Mucosa of stomach (tissue), 1 donor: ENCODE data around the gene LRRC8B.

Experiments used
- H3K27me3 ChIP-seq: one replicate; pipeline ENCODE4 v1.7.0; 2013; ENCODE audit warnings: mild to moderate bottlenecking, low read length; ENCODE audit not compliant: control insufficient read depth, insufficient read depth
- H3K36me3 ChIP-seq: one replicate; pipeline ENCODE4 v1.7.0; 2013; ENCODE audit warnings: low read length; ENCODE audit not compliant: control insufficient read depth, insufficient read depth
- H3K4me1 ChIP-seq: one replicate; pipeline ENCODE4 v1.7.0; 2013; ENCODE audit warnings: mild to moderate bottlenecking, low read length; ENCODE audit not compliant: control insufficient read depth, insufficient read depth
- H3K4me3 ChIP-seq: one replicate; pipeline ENCODE4 v1.7.0; 2013; ENCODE audit warnings: low read length
- H3K9ac ChIP-seq: one replicate; pipeline ENCODE4 v1.7.0; 2013; ENCODE audit warnings: mild to moderate bottlenecking, low read length, moderate library complexity
- H3K9me3 ChIP-seq: one replicate; pipeline ENCODE4 v1.7.0; 2013; ENCODE audit warnings: mild to moderate bottlenecking, low read length, moderate library complexity; ENCODE audit not compliant: control insufficient read depth
- donor health status: Pancreatic carcinoma.

The LRRC8B gene

GRCh38 chr1:89608319-89608983 lies 83.8 kb downstream of the LRRC8B start:
- Histone ChIP-seq H3K4me3 (no peak overlapping the region), H3K27me3 (no peaks in the 10 kb centered on the region), H3K36me3 (no peaks in the 10 kb centered on the region), H3K9ac (no peak overlapping the region), H3K9me3 (no peaks in the 10 kb centered on the region), H3K4me1 (no peaks in the 10 kb centered on the region)

- H3K36me3 ChIP-seq, result no peaks in the 10 kb centered on the region
- H3K27me3 ChIP-seq, result no peaks in the 10 kb centered on the region
- no peaks in the 10 kb centered on the region for H3K4me1 ChIP-seq
- H3K9ac ChIP-seq, result no peak overlapping the region
- no peaks in the 10 kb centered on the region for H3K9me3 ChIP-seq
- no peak overlapping the region for H3K4me3 ChIP-seq
Observed at GRCh38 chr1:89608984-89609725, 84.5 kb downstream of the LRRC8B start.

- H3K4me3 ChIP-seq, result no peak overlapping the region
- no peak overlapping the region for H3K9ac ChIP-seq
- no peaks in the 10 kb centered on the region for H3K36me3 ChIP-seq
- H3K9me3 ChIP-seq, result no peaks in the 10 kb centered on the region
- no peaks in the 10 kb centered on the region for H3K4me1 ChIP-seq
- H3K27me3 ChIP-seq, result no peaks in the 10 kb centered on the region
Observed at GRCh38 chr1:89609781-89610456, 85.3 kb downstream of the LRRC8B start.

- Histone ChIP-seq H3K9ac (no peak overlapping the region), H3K4me1 (no peaks in the 10 kb centered on the region), H3K27me3 (no peaks in the 10 kb centered on the region), H3K36me3 (no peaks in the 10 kb centered on the region), H3K4me3 (no peak overlapping the region), H3K9me3 (no peaks in the 10 kb centered on the region)
Observed at GRCh38 chr1:89610457-89611011, 85.9 kb downstream of the LRRC8B start.

- Histone ChIP-seq H3K4me1 (no peaks in the 10 kb centered on the region), H3K36me3 (no peaks in the 10 kb centered on the region), H3K4me3 (no peak overlapping the region), H3K9ac (no peak overlapping the region), H3K27me3 (no peaks in the 10 kb centered on the region), H3K9me3 (no peaks in the 10 kb centered on the region)
Observed at GRCh38 chr1:89611721-89612120, 87.1 kb downstream of the LRRC8B start.

- H3K9me3 ChIP-seq, result no peaks in the 10 kb centered on the region
- no peaks in the 10 kb centered on the region for H3K27me3 ChIP-seq
- no peaks in the 10 kb centered on the region for H3K4me1 ChIP-seq
- no peaks in the 10 kb centered on the region for H3K36me3 ChIP-seq
- no peak overlapping the region for H3K9ac ChIP-seq
- no peak overlapping the region for H3K4me3 ChIP-seq
Observed at GRCh38 chr1:89613928-89614327, 89.3 kb downstream of the LRRC8B start.

GRCh38 chr1:89615676-89616598 lies 91.3 kb downstream of the LRRC8B start:
- H3K9me3 ChIP-seq, result no peaks in the 10 kb centered on the region
- H3K27me3 ChIP-seq, result no peaks in the 10 kb centered on the region
- H3K4me3 ChIP-seq, result no peak overlapping the region
- H3K9ac ChIP-seq, result no peak overlapping the region
- H3K4me1 ChIP-seq, result no peaks in the 10 kb centered on the region
- H3K36me3 ChIP-seq, result no peaks in the 10 kb centered on the region

GRCh38 chr1:89616844-89617627 lies 92.4 kb downstream of the LRRC8B start:
- Histone ChIP-seq H3K4me3 (no peak overlapping the region), H3K9ac (no peak overlapping the region), H3K4me1 (no peaks in the 10 kb centered on the region), H3K36me3 (no peaks in the 10 kb centered on the region), H3K27me3 (no peaks in the 10 kb centered on the region), H3K9me3 (no peaks in the 10 kb centered on the region)

GRCh38 chr1:89620664-89621063 lies 96.0 kb downstream of the LRRC8B start:
- Histone ChIP-seq H3K9me3 (no peaks in the 10 kb centered on the region), H3K4me3 (no peak overlapping the region), H3K9ac (no peak overlapping the region), H3K4me1 (no peaks in the 10 kb centered on the region), H3K27me3 (no peaks in the 10 kb centered on the region), H3K36me3 (no peaks in the 10 kb centered on the region)

- H3K4me3 ChIP-seq, result no peak overlapping the region
- H3K36me3 ChIP-seq, result no peaks in the 10 kb centered on the region
- H3K9ac ChIP-seq, result no peak overlapping the region
- no peaks in the 10 kb centered on the region for H3K4me1 ChIP-seq
- no peaks in the 10 kb centered on the region for H3K27me3 ChIP-seq
- H3K9me3 ChIP-seq, result no peaks in the 10 kb centered on the region
Observed at GRCh38 chr1:89622895-89623294, 98.3 kb downstream of the LRRC8B start.

- Histone ChIP-seq H3K9me3 (no peaks in the 10 kb centered on the region), H3K4me1 (no peaks in the 10 kb centered on the region), H3K4me3 (no peak overlapping the region), H3K36me3 (no peaks in the 10 kb centered on the region), H3K9ac (no peak overlapping the region), H3K27me3 (no peaks in the 10 kb centered on the region)
Observed at GRCh38 chr1:89624314-89624713, 99.7 kb downstream of the LRRC8B start.
